Kasumi-1 (cell line): ENCODE results near the gene AK4.
"Not testable (repeated sequence)": the region's sequence is repeated elsewhere in the genome, so short reads cannot be mapped to it uniquely, and the experiment has no call there.

Experiments used
- DNase-seq, 2 experiments: peaks; one replicate each; lab custom pipeline; 2025; lab: John Stamatoyannopoulos, UW

AK4 gene

GRCh38 chr1:65214340-65215027 lies 66.5 kb downstream of the AK4 start:
- DNase-seq, result no peak

- DNase-seq, result no peak
Observed at GRCh38 chr1:65216989-65217388, 69.0 kb downstream of the AK4 start.

GRCh38 chr1:65221638-65222339 lies 73.8 kb downstream of the AK4 start:
- DNase-seq, result no peak

- DNase-seq, result no peak
Observed at GRCh38 chr1:65222340-65222940, 74.4 kb downstream of the AK4 start.

GRCh38 chr1:65224681-65225091 lies 76.7 kb downstream of the AK4 start:
- no peak for DNase-seq

GRCh38 chr1:65225179-65225578 lies 77.2 kb downstream of the AK4 start:
- DNase-seq, result no peak

GRCh38 chr1:65229201-65229600 lies 81.2 kb downstream of the AK4 start:
- no peak for DNase-seq

GRCh38 chr1:65229754-65230339 lies 81.8 kb downstream of the AK4 start:
- no peak for DNase-seq

GRCh38 chr1:65230731-65231481 lies 82.9 kb downstream of the AK4 start:
- peak; percentile 9 to 26 for DNase-seq

GRCh38 chr1:65231718-65232330 lies 83.8 kb downstream of the AK4 start:
- DNase-seq, result no peak

- no peak for DNase-seq
Observed at GRCh38 chr1:65232461-65232990, 84.5 kb downstream of the AK4 start.

- DNase-seq, result no peak
Observed at GRCh38 chr1:65233782-65234181, 85.8 kb downstream of the AK4 start.

- peak; percentile 42 to 55 for DNase-seq
Observed at GRCh38 chr1:65235867-65236805, 88.1 kb downstream of the AK4 start.

- not testable (repeated sequence) for DNase-seq
Observed at GRCh38 chr1:65237088-65237487, 89.1 kb downstream of the AK4 start.

GRCh38 chr1:65237503-65237902 lies 89.5 kb downstream of the AK4 start:
- no peak for DNase-seq

GRCh38 chr1:65238010-65238409 lies 90.0 kb downstream of the AK4 start:
- no peak for DNase-seq

- no peak for DNase-seq
Observed at GRCh38 chr1:65243491-65243890, 95.5 kb downstream of the AK4 start.

- no peak for DNase-seq
Observed at GRCh38 chr1:65245295-65245694, 97.3 kb downstream of the AK4 start.

- DNase-seq, result no peak
Observed at GRCh38 chr1:65247419-65248359, 99.7 kb downstream of the AK4 start.
